Fibroblast of skin of right quadriceps (primary cell): ENCODE data around the gene RYK.

Experiments used
- DNase-seq: peaks from one replicate; pipeline ENCODE4 v3.0.0-alpha.2; 2013

The RYK gene

GRCh38 chr3:134146666-134147065 lies 104.0 kb downstream of the RYK start:
- no peak for DNase-seq

- DNase-seq: no peak
Observed at GRCh38 chr3:134145183-134145582, 105.5 kb downstream of the RYK start.

GRCh38 chr3:134144694-134145093 lies 106.0 kb downstream of the RYK start:
- no peak for DNase-seq

GRCh38 chr3:134143828-134144401 lies 106.7 kb downstream of the RYK start:
- no peak for DNase-seq

- no peak for DNase-seq
Observed at GRCh38 chr3:134136604-134137003, 114.1 kb downstream of the RYK start.

GRCh38 chr3:134134698-134135415 lies 115.8 kb downstream of the RYK start:
- DNase-seq: no peak

- no peak for DNase-seq
Observed at GRCh38 chr3:134134240-134134639, 116.4 kb downstream of the RYK start.

GRCh38 chr3:134132961-134133360 lies 117.7 kb downstream of the RYK start:
- no peak for DNase-seq

GRCh38 chr3:134126153-134126552 lies 124.5 kb downstream of the RYK start:
- DNase-seq: no peak

- DNase-seq: no peak
Observed at GRCh38 chr3:134114726-134115125, 135.9 kb downstream of the RYK start.

- no peak for DNase-seq
Observed at GRCh38 chr3:134111616-134112015, 139.0 kb downstream of the RYK start.

- no peak for DNase-seq
Observed at GRCh38 chr3:134110963-134111362, 139.7 kb downstream of the RYK start.
